ENCODE results near the gene EVA1B.

The EVA1B gene

DNA sequence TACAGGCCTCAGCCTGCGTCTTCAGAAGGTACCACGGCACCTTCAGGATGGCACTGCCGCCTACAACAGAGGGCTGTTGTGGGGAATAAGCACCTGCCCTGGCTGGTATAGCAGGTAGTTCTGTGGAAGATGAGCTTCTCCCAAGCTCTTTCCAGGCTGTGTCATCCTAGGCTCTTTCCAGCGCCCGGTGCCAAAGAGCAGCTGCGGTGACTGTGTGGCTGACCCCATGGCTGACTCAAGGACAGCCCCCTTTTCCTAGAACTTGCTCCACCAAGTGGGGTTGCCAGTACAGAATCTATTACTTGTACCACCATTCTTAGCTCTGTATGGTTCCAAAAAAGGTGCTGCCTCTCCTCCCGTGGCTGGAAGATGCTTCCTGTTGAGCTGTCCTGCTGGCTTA lies 21.9 kb upstream of the EVA1B start:
- DNase-seq (ENCODE audit: low spot score), result no peak

DNA sequence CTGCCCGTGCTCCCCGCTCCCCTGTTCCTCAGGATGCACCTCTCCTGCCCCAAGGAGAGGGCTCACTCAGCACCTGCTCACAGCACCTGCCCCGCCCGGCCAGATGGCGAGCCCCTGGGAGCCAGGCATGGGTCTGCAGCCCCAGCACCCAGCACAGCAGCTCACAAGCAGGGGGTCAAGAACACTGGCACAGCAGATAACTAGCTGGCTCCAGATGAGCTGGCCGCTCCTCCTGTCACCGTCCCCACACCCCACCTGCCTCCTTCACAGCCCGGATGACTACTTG lies 20.9 kb upstream of the EVA1B start:
- DNase-seq (ENCODE audit: low spot score), result no peak

DNA sequence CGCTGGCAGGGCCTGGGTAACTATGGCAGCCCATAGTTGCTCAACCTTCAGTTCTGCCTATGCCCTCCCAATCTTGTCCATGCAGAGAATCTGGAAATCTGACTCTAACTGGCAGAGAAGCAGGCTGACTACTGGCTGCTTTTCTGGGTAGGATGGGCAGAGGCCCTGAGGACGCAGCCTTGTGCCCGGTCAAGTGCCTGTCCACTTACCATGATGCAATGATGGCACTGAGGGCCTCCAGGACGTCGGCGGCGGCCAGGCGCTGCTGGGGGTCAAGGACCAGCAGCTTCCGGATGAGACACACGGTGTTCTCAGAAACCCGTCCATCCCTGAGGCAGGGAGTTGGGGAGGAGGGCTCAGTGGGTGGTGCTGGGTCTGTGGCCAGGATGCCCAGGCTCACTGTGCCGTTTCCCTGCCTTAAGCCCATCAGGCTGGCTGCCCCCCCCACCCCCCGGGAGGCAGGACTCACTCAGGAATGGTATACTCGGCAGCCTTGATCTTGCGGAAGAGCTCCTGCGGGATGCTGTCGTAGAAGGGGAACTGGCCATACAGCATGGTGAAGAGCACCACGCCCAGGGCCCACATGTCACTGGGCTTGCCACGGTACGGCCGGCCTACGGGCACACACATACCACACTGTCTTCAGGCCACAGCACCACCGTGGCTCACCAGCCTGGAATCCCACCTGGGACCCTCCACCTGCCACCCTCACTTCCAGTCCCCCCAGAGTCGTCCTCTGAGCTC lies 20.4 kb upstream of the EVA1B start:
- DNase-seq (ENCODE audit: low spot score), result no peak

DNA sequence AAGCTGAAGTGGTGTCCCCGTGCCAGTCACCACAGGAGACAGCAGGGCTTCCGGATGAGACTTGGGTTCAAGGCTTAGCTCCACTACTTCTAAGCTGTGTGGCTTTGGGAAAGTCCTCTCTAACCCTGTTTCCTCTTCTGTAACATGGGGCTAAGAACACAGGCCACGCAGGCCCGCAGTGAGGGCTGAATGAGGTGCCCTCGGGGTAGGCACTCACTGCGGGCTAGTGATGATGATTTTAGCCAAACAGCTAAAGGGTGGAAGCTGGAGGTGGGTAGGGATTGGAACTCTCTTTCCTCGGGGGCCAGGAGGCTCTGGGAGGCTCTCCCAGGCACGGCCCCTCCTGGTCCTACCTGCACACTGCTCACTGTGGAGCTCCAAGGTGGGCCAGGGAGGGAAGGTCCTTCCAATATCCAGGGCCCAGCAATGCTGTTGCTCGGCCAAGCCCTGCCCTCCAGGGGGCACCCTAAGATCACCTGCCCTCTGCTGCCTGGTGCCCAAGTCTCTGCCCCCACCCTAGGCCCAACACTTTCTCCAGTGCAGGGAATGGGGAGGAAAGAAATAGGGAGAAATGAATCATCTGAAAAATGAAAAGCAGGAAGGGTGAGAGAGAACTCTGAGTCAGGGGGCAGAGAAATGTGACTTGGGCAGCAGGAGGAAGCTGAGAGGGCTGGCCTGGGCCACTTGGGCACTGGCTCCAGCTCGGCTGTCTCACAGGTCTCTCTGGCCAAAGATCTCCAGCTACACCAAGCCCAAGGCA lies 19.2 kb upstream of the EVA1B start:
- no peak for DNase-seq (ENCODE audit: low spot score)

DNA sequence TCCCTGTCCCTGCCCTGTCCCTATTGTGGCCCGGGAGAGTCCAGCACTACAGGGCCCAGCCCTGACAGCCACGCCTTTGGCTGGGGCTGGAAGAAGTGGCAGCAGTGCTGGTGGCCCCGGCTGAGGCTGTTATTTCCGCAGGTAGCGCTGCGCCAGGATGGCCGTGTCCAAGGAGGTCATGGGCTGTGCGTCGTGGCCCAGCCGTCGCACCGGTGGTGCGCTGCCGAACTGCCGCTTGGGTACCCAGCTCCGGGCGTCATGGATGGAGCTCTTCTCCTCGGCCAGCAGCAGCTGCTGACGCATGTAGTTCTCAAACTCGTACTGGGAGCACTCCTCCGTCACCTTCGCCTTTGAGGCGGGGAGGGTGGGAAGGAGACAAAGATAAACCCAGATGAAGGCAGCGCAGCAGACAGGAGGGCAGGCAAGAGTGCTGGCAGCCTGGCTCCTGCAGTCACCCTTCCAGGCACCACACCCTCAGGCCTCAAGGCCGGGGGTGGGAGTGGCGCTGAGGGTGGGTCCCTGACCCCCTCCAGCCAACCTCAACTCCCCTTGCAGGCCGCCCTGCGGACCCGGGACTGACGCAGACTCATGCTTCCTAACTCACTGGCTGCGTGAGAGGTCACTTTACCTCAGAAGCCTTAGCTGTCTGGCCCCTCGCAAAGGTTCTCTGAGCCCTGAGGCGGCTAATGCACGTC lies 18.3 kb upstream of the EVA1B start:
- DNase-seq (ENCODE audit: low spot score), result no peak

DNA sequence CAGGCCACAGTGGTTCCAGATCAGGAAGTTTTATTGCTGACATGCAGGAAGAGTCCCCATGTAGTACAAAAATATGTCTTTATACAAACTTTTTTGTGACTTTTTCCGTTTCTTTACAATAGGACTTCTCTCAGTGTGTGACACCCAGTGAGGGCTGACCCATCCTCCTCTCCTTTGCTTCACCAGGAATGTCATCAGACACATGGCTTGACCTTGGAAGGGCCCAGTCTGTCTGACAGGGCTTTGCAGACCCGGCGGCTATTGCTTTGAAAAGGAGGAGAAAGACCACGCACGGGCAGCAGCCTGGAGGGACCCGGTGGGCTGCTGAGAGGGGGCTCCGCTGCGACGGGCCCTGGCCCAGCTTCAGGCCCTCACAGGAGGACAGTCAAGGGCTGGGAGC lies 16.2 kb upstream of the EVA1B start:
- DNase-seq (ENCODE audit: low spot score), result no peak

DNA sequence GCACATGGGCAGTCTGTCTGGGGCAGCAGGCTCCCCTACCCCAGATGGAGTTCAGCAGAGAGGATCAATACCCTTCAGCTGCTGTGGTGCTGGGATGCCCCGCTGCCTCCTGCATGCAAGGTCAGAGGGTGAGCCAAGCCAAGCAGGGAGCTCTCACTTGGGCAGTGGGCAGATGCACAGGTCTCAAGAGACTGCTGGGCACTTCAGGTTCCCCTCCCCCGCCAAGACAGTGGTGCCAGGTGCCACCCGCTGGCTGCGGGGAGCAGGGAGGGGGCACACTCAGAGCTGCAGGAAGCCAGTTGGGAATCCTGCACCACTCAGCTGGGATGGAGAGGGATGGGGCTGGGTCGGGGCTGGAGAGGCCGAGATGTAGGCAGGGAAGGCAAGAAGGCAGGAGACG lies 15.8 kb upstream of the EVA1B start:
- no peak for DNase-seq (ENCODE audit: low spot score)

DNA sequence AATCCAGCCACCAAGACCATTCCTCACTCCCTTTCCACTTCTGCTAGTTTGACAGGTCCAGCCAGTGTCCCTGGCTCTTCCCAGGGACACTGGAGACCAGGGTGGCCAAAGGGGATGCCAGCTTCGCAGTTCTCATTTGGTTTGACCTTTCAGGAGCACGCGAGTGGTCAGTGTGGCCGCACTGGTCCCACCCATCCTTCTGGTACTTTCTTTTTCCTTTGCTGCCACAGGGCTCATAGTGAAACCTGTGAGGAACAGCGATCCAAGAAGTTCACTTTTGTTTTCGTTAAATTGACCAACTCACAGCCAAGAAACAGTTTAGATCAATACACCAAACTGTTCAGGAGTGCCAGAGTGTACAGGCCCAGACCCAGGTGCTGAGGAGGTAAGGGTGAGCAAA lies 14.4 kb upstream of the EVA1B start:
- DNase-seq (ENCODE audit: low spot score), result no peak

DNA sequence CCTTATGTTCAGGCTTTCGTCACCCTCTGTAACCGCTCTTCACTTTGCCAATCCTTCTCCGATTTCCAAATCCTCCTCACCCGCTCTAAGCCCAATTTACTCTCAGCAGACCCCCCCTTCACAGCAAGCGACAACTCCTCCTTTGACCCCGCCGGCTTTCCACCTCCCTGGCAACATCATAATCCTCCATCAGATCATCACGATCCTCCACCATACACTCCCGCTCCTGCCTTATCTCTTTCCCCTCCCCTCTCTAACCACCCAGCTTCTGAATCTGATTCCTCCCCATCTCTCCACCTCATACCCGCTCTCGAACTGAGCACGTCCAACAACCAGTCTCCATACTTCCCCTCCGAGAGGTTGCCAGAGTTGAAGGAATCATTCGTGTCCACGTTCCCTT lies 7.5 kb upstream of the EVA1B start:
- no peak for DNase-seq (ENCODE audit: low spot score)

DNA sequence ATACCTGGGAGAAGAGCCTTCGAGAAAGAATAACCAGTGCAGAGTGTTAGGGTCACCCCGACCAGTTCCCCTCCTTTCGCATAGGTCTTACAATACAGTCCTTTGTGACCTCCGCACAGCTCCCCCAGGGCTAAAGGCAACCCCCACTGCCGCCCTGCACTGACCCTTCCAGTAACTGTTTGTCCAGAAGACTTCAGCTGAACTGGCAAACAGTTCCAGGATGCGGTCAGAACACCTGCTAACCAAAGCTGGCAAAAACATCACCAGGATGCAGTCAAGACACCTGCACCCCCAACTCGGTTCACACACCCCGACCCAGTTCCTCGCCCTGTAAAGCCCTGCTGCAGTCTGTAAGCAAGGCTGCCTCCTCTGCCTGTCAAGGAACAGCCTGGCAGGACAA lies 6.4 kb upstream of the EVA1B start:
- DNase-seq (ENCODE audit: low spot score), result no peak

DNA sequence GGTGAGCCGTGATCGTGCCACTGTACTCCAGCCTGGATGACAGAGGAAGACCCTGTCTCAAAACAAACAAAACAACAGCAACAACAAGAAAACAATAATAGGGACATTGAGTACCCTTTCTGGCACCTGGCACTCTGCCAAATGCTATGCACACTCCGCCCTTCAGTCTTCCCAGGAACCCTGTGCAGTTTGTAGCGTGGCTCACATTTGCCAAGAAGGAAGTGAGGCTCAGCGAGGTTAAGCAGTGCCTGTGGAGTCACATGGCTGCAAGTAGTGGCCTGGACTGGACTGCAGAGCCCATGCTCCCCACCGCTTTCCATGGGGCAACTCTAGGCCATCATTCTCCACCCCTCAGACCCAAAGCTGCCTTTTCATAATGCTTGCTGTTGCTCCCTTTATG lies 5.3 kb upstream of the EVA1B start:
- DNase-seq (ENCODE audit: low spot score), result no peak

DNA sequence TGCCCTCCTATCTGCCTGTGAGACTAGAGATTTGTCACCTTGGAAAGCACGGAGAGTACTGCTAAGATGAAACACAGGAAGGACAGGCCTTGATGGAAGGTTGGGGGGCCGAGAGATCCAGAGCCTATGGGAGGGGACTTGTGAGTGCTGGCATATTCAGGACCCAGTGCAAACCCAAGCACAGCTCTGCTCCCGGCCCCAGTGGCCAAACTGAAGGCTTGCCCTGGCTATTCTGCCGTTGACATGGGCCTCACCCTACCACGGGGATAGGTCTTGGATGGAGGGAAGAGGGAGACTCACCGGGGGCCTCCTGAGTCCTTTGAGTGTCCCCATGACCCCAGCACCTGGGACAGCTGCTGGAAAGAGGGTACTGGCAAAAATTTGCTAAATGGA lies 4.6 kb upstream of the EVA1B start:
- DNase-seq (ENCODE audit: low spot score), result no peak

DNA sequence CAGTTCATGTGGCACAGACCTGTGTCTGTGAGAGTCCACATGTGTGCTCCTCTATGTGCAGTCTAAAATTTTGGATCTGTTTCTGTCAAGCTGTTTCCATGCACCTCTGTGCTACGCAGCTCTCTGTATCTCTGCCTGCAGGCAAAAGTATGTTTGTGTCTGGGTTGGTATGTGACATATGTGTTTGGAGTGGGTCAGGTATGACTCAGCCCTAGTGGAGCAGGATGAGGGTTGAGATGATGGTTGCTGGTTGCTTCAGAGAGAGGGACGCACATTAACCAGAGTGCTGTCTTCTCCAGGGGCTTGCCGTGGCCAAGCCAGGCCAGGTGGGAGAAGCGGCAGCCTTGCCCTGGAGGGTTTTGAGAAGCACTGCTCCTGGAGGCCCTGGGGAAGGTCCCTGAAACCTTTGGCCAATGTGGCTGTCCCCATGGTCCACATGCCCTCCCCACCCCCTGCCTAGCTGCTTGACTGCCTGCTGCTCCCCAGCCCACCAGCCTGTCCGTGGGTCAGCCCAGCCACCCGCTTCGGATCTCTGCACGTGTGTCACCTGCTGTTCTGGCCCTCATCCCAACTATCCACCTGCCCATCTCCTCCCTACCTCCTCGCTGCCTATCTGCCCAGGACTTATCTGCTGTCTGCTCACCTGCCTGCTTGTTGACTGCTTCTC lies 4.1 kb upstream of the EVA1B start:
- no peak for DNase-seq (ENCODE audit: low spot score)

DNA sequence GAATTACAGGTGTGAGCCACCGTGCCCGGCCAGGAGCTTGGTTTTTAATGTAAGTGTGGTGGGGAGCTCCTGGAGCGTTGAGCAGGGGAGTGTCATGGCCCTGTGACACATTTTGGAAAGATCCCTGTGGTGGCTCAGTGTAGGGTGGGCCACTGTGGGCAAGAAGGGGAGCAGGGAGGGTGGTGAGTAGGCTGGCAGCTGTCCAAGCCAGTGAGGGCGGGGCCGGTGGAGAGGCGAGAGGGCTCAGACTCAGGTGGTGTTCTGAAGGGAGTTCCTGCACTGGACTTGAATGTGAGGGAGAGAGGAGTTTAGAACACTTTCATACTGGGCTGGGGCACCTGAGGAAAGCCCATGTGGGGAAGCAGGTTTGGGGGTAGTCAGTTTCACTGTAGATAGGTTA lies 3.1 kb upstream of the EVA1B start:
- no peak for DNase-seq (ENCODE audit: low spot score)

DNA sequence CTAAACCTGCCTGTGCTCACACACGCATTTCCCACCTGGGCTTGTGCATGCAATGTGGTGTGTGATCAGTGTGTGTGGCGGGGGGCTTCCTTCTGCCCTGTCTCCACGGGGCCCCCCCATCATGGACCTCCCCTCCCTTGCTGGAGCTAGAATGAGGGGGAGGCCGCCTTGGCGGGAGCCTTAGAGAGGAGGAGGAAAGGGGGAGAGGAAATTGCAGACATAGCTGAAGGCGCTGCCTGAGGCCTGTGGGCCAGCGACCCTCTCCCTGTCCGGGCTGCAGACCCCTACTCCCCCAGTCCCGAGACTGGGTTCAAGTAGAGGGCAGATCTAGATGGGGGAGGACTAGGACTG lies 883 bp upstream of the EVA1B start:
- DNase-seq (ENCODE audit: low spot score), result no peak

DNA sequence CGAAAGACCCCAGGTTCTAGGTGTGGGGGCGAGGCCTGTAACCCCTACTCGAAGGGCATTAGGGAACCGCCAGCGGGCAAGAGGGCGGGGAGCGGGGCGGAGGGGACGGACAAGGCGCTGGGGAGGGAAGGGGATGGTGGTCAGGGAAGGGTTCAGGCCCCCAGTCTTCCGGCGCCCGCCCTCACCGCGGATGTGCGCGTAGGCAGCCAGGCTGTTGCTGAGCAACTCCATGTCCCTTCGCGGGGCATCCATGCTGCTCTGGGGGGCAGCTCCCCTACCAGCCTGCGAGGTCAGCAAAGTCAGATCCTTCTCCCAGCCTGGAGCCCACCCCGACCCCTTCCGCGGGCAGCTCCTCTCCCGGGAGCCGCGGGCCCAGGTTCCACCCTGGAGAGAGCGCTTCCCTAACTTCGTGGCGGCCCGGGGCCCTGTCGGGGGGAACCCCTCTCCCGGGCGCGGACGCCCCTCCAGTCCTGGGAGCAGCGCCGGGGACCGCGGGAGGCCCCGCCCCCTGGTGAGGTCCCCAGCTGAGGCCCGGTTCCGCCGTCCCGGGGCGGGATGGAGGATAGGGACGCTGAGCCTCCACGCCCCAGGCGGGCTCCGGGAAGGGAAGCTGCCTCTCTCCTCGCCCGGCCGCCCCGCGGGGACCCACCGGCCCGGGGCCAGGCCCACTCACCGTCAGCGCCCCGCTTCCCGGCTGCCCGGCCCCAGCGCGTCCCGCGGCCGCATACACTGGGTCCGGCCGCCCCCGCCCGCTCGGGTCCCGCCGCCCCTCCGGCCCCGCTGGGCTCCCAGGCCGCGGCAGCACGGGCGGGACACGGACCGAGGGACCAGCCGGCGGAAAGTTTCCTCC lies 434 bp downstream of the EVA1B start:
- no peak for DNase-seq (ENCODE audit: low spot score)

DNA sequence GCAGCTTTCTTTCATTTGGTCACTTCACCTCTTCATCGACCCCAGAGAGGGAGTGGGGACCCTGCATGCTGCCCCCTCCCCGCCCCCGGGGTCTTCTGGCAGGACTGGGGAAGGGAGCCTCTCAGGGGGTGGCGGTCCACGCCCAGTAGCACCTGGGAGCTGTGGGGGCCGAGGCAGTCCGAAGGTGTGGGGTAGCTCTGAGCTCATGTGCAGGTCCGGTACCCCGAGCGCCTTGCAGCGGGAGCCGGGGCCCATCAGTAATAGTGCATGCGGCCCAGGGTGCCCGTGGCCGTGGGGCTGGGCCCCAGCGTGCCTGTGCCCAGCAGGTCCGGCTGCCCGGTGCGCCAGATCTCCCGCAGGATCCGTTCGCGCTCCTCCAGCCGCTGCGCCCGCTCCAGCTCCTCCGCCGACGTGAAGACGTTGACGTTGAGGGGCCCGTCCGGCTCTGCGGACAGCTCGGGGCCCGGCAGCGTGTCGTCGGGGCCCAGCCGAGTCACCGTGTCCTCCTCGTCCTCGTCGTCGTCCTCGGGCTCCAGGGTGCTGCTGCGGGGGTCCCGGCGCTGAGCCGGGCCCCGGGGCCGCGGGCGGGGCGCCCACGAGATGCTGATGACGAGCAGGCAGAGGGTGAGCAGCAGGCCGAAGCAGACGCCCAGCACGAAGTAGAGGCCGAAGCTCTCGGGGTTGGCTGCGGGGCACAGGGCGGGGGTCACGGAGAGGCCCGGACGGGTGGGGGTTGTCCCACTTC lies 1.2 kb downstream of the EVA1B start:
- no peak for DNase-seq (ENCODE audit: low spot score)

DNA sequence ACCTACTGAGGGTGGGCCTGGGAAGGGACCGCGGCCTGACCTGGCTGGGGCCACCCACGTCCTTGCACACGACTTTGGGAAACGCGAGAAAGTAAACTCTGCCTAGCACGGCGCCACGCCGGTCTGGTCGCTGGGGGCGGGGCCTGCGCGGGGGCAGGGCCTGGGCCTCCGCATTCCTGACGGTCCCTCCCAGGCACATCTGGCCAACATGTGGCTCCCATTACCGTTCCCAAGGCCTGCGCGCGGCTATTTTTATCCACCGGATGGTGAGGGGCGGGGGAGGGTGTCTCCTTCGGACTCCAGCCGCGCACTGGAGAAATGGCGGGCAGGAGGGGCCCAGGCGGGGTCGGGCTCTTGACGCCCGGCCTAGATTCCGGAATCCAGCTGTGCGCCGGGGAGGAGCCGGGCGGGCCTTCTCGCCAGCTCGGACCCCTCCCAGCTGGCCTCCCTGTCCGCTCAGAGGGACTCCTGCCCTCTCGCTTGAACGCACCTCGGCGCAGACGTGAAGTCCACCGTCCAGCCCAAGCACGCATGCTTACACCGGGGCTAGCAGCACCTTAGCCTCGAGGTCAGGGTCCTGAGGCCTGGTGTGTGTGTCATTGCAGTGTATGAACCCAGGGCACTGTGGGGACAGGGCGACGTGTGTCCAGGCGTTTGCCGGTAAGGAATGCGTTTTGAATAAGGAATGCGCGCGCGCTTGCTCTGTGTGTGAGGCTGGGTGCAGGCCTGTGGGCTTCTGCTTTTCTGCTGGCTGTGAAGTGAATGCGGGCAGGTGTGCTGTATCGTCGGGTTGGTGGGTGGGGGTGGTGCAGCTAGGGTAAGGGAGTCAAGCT lies 2.1 kb downstream of the EVA1B start:
- no peak for DNase-seq (ENCODE audit: low spot score)

DNA sequence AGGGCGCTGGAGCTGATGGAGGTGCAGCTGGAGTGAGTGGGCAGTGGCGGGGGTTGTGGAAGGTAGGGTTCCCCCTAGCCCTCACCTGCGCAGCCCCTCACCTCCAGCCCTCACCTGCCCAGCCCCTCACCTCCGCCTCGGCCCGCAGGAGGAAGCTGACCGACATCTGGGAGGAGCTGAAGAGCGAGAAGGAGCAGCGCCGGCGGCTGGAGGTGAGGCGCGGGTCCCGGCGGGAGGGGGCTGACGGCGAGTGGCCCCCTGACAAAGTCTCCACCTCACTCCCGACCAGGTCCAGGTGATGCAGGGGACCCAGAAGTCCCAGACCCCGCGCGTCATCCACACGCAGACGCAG lies 2.7 kb downstream of the EVA1B start:
- no peak for DNase-seq (ENCODE audit: low spot score)

DNA sequence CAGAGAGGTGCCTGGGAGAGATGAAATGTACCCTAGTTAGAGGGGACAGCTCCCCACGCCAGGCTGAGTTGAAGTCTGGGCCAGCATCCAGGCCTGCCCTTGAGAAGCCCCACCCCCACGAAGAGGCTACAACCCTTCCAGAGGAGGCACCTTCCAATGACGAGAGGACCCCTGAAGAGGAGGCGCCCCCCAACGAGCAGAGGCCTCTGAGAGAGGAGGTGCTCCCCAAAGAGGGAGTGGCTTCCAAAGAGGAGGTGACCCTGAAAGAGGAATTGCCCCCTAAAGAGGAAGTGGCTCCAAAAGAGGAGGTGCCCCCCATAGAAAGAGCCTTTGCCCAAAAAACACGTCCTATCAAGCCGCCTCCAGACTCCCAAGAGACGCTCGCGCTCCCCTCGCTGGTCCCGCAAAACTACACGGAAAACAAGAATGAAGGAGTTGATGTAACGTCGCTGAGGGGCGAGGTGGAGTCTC lies 3.1 kb downstream of the EVA1B start:
- DNase-seq (ENCODE audit: low spot score), result no peak

DNA sequence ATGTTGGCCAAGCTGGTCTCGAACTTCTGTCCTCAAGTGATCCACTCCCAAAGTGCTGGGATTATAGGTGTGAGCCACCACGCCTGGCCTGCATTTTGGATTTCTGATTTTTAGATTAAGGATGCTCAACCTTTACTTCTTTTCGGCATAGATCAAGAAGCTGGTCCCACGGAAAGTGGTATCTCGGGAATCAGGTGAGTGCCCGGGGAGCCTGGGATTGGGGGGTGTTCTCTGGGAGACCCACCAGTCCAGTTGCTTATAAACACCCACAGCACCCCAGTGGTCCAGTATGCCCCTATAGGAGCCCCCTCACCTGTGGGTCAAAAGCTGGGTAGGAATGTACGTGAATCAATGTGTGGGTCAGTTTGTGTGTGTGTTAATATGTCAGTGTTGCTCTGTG lies 14.0 kb downstream of the EVA1B start:
- DNase-seq (ENCODE audit: low spot score), result no peak

Measured in COLO829 (cell line).